Measurements from ENCODE around the gene P2RX2.
A peak's percentile ranks its signal among the peaks of the same experiment; 100 is the strongest.

The P2RX2 gene

GRCh38 chr12:132638541-132639408, 20.2 kb downstream of the P2RX2 start:
- H3K4me3 ChIP-seq (ENCODE audit: low read depth, low read length): no peak overlapping the region
- TF ChIP-seq CTCF (IDR thresholded peaks at IDR 0.05; ENCODE audit: borderline replicate concordance, insufficient read depth, low read depth, low read length): peak; percentile 82

GRCh38 chr12:132639956-132640520, 21.5 kb downstream of the P2RX2 start:
- H3K4me3 ChIP-seq (ENCODE audit: low read depth, low read length): no peak overlapping the region

DNA sequence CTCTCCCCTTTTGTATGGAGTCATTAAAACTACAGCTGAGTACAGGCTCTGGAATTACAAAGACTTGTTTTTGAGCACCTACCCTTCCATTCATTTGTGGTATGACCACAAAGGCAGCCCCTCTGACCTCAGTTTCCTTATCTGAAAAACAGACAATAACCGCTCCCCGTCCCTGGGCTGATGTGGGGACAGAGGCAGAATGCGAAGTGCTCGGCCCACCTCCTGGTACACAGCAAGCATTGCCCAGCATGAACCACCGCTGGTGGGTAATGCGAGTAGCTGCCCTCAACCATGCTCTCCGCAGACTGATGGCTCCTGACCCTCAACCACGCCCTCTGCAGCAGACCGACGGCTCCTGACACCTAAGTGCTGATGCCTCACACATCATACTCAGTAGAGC, 22.4 kb downstream of the P2RX2 start:
- no peak overlapping the region for H3K4me3 ChIP-seq (ENCODE audit: low read depth, low read length)
- TF ChIP-seq CTCF (IDR thresholded peaks at IDR 0.05; ENCODE audit: borderline replicate concordance, insufficient read depth, low read depth, low read length): no peak

More at GRCh38 chr12:132639956-132640520, 21.5 kb downstream of the P2RX2 start:
- TF ChIP-seq CTCF (IDR thresholded peaks at IDR 0.05; ENCODE audit: borderline replicate concordance, insufficient read depth, low read depth, low read length): no peak

- TF ChIP-seq CTCF (IDR thresholded peaks at IDR 0.05; ENCODE audit: borderline replicate concordance, insufficient read depth, low read depth, low read length): no peak
- no peak overlapping the region for H3K4me3 ChIP-seq (ENCODE audit: low read depth, low read length)
These were observed 23.5 kb downstream of the P2RX2 start for GRCh38 chr12:132641811-132642650.

DNA sequence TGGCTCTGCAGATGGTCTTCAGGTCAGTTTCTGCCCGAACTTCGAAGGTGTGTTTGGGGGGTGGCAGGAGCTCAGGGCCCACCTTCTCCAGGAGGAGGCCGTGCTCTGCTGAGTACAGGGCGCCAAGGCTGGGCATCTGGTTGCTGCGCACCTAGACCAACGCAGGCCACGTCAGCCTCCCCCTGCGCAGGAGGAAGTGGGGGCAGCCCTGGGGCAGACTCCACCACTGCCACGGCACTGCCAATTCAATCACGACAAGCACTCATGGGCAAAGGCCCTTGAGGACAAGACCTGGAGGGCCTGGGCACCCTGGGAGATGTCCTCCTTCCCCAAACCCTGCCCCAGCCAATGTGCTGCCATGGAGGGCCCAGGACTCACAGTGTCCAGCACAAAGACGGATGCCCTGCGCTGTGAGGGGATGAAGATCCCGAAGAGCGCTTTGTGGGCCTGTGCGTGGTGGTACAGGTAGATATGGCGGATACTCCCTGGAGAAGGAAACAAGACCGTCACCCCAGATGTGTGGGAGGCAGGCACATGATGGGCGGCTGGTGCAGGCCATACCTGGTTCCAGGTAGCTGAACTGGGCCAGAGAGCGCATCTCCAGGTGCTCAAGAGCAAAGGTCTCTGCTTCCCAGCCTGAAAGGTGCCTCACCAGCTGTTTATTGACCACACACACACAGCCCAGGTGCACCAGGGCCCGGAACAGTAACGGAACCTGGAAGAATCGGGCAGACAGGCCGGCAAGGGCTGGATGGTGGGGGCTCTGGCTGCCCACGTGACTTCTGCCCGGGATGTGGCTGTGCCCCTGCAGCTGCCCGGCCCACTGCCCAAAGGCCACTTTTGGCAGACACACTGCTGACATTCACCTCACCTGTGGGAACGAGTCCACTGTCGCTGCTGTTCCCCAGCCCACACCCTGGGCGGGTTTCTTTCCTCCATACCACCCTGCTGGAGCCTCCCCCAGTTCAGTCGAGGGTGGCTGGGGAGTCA, 24.6 kb downstream of the P2RX2 start:
- TF ChIP-seq CTCF (IDR thresholded peaks at IDR 0.05; ENCODE audit: borderline replicate concordance, insufficient read depth, low read depth, low read length): no peak
- H3K4me3 ChIP-seq (ENCODE audit: low read depth, low read length): no peak overlapping the region

DNA sequence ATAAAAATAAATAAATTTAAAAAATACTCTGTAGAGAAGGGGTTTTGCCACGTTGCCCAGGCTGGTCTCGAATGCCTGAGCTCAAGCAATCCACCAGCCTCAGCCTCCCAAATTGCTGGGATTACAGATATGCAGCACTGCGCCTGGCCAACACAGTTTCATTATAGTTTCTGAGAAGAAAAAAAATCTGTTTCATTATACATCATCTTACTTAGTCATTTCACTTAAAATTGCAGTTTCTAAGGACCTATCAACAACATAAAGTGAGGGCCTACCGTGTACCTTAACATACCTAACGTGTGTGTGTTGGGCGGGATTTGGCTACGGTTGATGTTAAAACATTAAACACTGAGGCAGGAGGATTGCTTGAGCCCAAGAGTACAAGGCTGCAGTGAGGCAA, 28.3 kb downstream of the P2RX2 start:
- no peak overlapping the region for H3K4me3 ChIP-seq (ENCODE audit: low read depth, low read length)
- no peak for TF ChIP-seq CTCF (IDR thresholded peaks at IDR 0.05; ENCODE audit: borderline replicate concordance, insufficient read depth, low read depth, low read length)

All from GM12875 (cell line).